Measurements from ENCODE around the gene PLCH2.

PLCH2 gene

DNA sequence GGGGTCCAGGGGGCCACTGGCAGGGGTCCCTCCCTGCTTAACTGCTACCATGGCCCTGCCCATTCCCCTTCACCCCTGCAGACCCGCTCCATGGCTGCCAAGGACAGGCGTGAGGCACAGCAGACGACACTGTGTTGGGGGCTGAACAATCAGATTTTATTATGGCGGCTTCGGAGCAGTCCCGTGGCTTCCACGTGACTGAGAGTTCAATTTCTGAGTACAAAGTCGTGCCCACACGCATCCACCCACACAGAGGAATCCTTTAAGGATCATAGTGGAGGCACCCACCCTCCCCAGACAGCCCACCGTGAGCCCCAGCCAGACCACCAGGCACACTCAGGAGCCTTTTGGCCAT is 52.5 kb downstream of the PLCH2 start:
- TF ChIP-seq ZBTB7A (IDR thresholded peaks at IDR 0.05; ENCODE audit: low read depth) (no peak), FOXM1 (IDR thresholded peaks at IDR 0.05; ENCODE audit: borderline replicate concordance, low read depth) (no peak), CEBPB (IDR thresholded peaks at IDR 0.05) (no peak), EGR1 (IDR thresholded peaks at IDR 0.05) (no peak), TEAD4 (IDR thresholded peaks at IDR 0.05) (no peak), NFIC (IDR thresholded peaks at IDR 0.05) (no peak), EP300 (IDR thresholded peaks at IDR 0.05; ENCODE audit: borderline replicate concordance) (no peak), TCF12 (IDR thresholded peaks at IDR 0.05; ENCODE audit: low read depth) (no peak)
- TF ChIP-seq, protein P1, sequence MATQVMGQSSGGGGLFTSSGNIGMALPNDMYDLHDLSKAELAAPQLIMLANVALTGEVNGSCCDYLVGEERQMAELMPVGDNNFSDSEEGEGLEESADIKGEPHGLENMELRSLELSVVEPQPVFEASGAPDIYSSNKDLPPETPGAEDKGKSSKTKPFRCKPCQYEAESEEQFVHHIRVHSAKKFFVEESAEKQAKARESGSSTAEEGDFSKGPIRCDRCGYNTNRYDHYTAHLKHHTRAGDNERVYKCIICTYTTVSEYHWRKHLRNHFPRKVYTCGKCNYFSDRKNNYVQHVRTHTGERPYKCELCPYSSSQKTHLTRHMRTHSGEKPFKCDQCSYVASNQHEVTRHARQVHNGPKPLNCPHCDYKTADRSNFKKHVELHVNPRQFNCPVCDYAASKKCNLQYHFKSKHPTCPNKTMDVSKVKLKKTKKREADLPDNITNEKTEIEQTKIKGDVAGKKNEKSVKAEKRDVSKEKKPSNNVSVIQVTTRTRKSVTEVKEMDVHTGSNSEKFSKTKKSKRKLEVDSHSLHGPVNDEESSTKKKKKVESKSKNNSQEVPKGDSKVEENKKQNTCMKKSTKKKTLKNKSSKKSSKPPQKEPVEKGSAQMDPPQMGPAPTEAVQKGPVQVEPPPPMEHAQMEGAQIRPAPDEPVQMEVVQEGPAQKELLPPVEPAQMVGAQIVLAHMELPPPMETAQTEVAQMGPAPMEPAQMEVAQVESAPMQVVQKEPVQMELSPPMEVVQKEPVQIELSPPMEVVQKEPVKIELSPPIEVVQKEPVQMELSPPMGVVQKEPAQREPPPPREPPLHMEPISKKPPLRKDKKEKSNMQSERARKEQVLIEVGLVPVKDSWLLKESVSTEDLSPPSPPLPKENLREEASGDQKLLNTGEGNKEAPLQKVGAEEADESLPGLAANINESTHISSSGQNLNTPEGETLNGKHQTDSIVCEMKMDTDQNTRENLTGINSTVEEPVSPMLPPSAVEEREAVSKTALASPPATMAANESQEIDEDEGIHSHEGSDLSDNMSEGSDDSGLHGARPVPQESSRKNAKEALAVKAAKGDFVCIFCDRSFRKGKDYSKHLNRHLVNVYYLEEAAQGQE (IDR thresholded peaks at IDR 0.05; ENCODE audit: low read depth), result no peak
- TF ChIP-seq, protein P2, sequence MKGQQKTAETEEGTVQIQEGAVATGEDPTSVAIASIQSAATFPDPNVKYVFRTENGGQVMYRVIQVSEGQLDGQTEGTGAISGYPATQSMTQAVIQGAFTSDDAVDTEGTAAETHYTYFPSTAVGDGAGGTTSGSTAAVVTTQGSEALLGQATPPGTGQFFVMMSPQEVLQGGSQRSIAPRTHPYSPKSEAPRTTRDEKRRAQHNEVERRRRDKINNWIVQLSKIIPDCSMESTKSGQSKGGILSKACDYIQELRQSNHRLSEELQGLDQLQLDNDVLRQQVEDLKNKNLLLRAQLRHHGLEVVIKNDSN (IDR thresholded peaks at IDR 0.05), result no peak
- TF ChIP-seq, protein P3, sequence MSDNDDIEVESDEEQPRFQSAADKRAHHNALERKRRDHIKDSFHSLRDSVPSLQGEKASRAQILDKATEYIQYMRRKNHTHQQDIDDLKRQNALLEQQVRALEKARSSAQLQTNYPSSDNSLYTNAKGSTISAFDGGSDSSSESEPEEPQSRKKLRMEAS (IDR thresholded peaks at IDR 0.05), result no peak

GRCh38 chr1:2528966-2529783 is 53.1 kb downstream of the PLCH2 start:
- TF ChIP-seq TEAD4 (IDR thresholded peaks at IDR 0.05) (no peak), ZBTB7A (IDR thresholded peaks at IDR 0.05; ENCODE audit: low read depth) (no peak), FOXM1 (IDR thresholded peaks at IDR 0.05; ENCODE audit: borderline replicate concordance, low read depth) (no peak), CEBPB (IDR thresholded peaks at IDR 0.05) (no peak), EP300 (IDR thresholded peaks at IDR 0.05; ENCODE audit: borderline replicate concordance) (no peak), RAD21 (IDR thresholded peaks at IDR 0.05; ENCODE audit: low read depth) (no peak), YY1 (IDR thresholded peaks at IDR 0.05; ENCODE audit: low read depth) (no peak), EGR1 (IDR thresholded peaks at IDR 0.05) (no peak), TCF12 (IDR thresholded peaks at IDR 0.05; ENCODE audit: low read depth) (no peak)
- TF ChIP-seq, protein P1 (IDR thresholded peaks at IDR 0.05; ENCODE audit: low read depth), result no peak

DNA sequence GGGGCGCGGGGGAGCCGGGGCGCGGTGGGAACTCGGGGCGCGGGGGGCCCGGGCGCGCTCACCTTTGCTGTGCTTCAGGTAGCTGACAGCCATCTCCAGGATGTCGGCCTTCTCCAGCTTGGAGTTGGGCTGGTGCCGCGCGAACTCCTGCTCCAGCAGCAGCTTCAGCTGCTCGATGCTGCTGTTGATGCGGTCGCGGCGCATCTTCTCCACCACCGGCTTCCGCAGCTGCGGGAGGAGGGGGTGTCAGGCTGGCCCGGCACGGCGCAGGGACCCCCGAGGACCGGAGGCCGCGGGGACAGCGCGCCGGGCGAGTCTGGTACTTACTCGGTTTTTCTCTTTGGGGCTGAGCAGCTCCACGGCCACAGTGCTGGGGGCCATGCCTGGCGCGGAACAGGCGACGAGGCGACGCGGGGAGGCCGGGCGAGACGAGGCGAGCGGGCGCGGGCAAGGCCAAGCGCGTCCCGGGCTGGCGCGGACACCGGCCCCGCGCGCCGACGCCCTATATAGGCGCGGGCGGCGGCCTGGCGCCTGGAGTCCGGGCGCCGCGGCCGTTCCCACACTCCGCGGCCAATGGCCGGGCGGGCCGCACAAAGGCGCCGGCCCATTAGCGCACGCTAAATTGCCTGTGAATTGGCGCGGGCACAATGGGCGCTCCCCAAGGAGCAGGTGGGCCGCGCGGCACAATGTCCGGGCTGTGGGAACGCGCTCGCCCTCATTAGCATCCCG is 53.9 kb downstream of the PLCH2 start, which contains the start of gene HES5:
Gene HES5 (minus strand): TSS at position 480 of the 729 bp plus-strand sequence. CDS start 99 bp downstream, at position 381.
- TF ChIP-seq, protein P1 (IDR thresholded peaks at IDR 0.05; ENCODE audit: low read depth), result no peak
- TF ChIP-seq EP300 (IDR thresholded peaks at IDR 0.05; ENCODE audit: borderline replicate concordance), result no peak
- TF ChIP-seq CREB1 (IDR thresholded peaks at IDR 0.05; ENCODE audit: low read depth), result no peak
- no peak for TF ChIP-seq TAF1 (IDR thresholded peaks at IDR 0.05; ENCODE audit: low read depth)
- no peak for TF ChIP-seq TCF12 (IDR thresholded peaks at IDR 0.05; ENCODE audit: low read depth)
- TF ChIP-seq EGR1 (IDR thresholded peaks at IDR 0.05), result no peak
- TF ChIP-seq RAD21 (IDR thresholded peaks at IDR 0.05; ENCODE audit: low read depth), result no peak
- no peak for TF ChIP-seq ZBTB7A (IDR thresholded peaks at IDR 0.05; ENCODE audit: low read depth)
- TF ChIP-seq, protein P2 (IDR thresholded peaks at IDR 0.05), result no peak
- TF ChIP-seq TEAD4 (IDR thresholded peaks at IDR 0.05), result no peak
- TF ChIP-seq CEBPB (IDR thresholded peaks at IDR 0.05), result no peak
- TF ChIP-seq FOXM1 (IDR thresholded peaks at IDR 0.05; ENCODE audit: borderline replicate concordance, low read depth), result no peak
- TF ChIP-seq NFIC (IDR thresholded peaks at IDR 0.05), result no peak
- TF ChIP-seq, protein P3 (IDR thresholded peaks at IDR 0.05), result no peak
- no peak for TF ChIP-seq YY1 (IDR thresholded peaks at IDR 0.05; ENCODE audit: low read depth)
